ENCODE results near the gene KIAA1217. TPM values are rescaled to one million over a fixed set of nuclear protein-coding genes. Genes with fewer than 3 reads are reported as not detected.

Gene KIAA1217
- total RNA-seq, 1 experiment from 2014 or later: 23.4 TPM

- Mint-ChIP-seq H3K4me1 (peaks cover 57% of the 10 kb centered on the region), H3K27ac (no peak overlapping the region)
These were observed 247.4 kb downstream of the KIAA1217 start for GRCh38 chr10:24456322-24456721.

GRCh38 chr10:24457661-24458318, 248.9 kb downstream of the KIAA1217 start:
- CTCF ChIA-PET: no interaction called here
- TF ChIP-seq FOXK1 (CRISPR knock-in tag; IDR thresholded peaks at IDR 0.05) (no peak), TEAD4 (CRISPR knock-in tag; IDR thresholded peaks at IDR 0.05) (no peak), TP53 (CRISPR knock-in tag; IDR thresholded peaks at IDR 0.05) (no peak), ZNF532 (CRISPR knock-in tag; IDR thresholded peaks at IDR 0.05; ENCODE audit: borderline replicate concordance) (no peak), ZNF425 (CRISPR knock-in tag; conservative IDR thresholded peaks at IDR 0.05) (no peak)

More at GRCh38 chr10:24456322-24456721, 247.4 kb downstream of the KIAA1217 start:
- ChIA-PET POLR2A (no interaction called here), CTCF (no interaction called here)
- H3K36me3 Mint-ChIP-seq: no peaks in the 10 kb centered on the region
- H3K9me3 Mint-ChIP-seq: no peaks in the 10 kb centered on the region
- DNase-seq (ENCODE audit: low spot score): no peak
- ATAC-seq: no peak
- H3K4me3 Mint-ChIP-seq: no peak overlapping the region
- H3K27me3 Mint-ChIP-seq (ENCODE audit: low read depth): no peaks in the 10 kb centered on the region
- TF ChIP-seq ZNF416 (CRISPR knock-in tag; IDR thresholded peaks at IDR 0.05) (no peak), ZNF263 (CRISPR knock-in tag; IDR thresholded peaks at IDR 0.05; ENCODE audit: low read depth) (no peak), GTF2I (CRISPR knock-in tag; conservative IDR thresholded peaks at IDR 0.05) (no peak), ATF3 (CRISPR knock-in tag; conservative IDR thresholded peaks at IDR 0.05) (no peak), ESRRA (CRISPR knock-in tag; IDR thresholded peaks at IDR 0.05; ENCODE audit: borderline replicate concordance) (no peak), IRF1 (CRISPR knock-in tag; IDR thresholded peaks at IDR 0.05) (no peak), PRRX2 (CRISPR knock-in tag; IDR thresholded peaks at IDR 0.05) (no peak), ZNF425 (CRISPR knock-in tag; conservative IDR thresholded peaks at IDR 0.05) (no peak), USF2 (CRISPR knock-in tag; IDR thresholded peaks at IDR 0.05) (no peak), CBFB (CRISPR knock-in tag; IDR thresholded peaks at IDR 0.05; ENCODE audit: low read depth) (no peak), RORB (CRISPR knock-in tag; IDR thresholded peaks at IDR 0.05) (no peak), ATF2 (CRISPR knock-in tag; IDR thresholded peaks at IDR 0.05; ENCODE audit: borderline replicate concordance, low read depth) (no peak), E2F5 (CRISPR knock-in tag; IDR thresholded peaks at IDR 0.05) (no peak), SP1 (CRISPR knock-in tag; conservative IDR thresholded peaks at IDR 0.05) (no peak)

More at GRCh38 chr10:24457661-24458318, 248.9 kb downstream of the KIAA1217 start:
- no peak for DNase-seq (ENCODE audit: low spot score)
- no peak for ATAC-seq
- Mint-ChIP-seq H3K27ac (peak overlapping the region; percentile 19; the same call in 1 of the 2 replicates), H3K4me1 (peaks cover 50% of the 10 kb centered on the region), H3K9me3 (no peaks in the 10 kb centered on the region), H3K36me3 (no peaks in the 10 kb centered on the region), H3K4me3 (no peak overlapping the region), H3K27me3 (ENCODE audit: low read depth) (no peaks in the 10 kb centered on the region)
- POLR2A ChIA-PET: no interaction called here
